ENCODE data around the gene TGM6.

GRCh38 chr20:2397091-2397490, 16.4 kb downstream of the TGM6 start:
- TF ChIP-seq, protein P1, sequence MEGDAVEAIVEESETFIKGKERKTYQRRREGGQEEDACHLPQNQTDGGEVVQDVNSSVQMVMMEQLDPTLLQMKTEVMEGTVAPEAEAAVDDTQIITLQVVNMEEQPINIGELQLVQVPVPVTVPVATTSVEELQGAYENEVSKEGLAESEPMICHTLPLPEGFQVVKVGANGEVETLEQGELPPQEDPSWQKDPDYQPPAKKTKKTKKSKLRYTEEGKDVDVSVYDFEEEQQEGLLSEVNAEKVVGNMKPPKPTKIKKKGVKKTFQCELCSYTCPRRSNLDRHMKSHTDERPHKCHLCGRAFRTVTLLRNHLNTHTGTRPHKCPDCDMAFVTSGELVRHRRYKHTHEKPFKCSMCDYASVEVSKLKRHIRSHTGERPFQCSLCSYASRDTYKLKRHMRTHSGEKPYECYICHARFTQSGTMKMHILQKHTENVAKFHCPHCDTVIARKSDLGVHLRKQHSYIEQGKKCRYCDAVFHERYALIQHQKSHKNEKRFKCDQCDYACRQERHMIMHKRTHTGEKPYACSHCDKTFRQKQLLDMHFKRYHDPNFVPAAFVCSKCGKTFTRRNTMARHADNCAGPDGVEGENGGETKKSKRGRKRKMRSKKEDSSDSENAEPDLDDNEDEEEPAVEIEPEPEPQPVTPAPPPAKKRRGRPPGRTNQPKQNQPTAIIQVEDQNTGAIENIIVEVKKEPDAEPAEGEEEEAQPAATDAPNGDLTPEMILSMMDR (IDR thresholded peaks at IDR 0.05): no peak
- no peak for TF ChIP-seq POLR2A (IDR thresholded peaks at IDR 0.05)

Data from adrenal gland (tissue), 5 donors.